ENCODE results near the gene MAML3.

Gene MAML3

GRCh38 chr4:140037353-140038030, 116.5 kb downstream of the MAML3 start:
- DNase-seq, result no peak

- no peak for DNase-seq
Measured at GRCh38 chr4:140031706-140032105, 122.3 kb downstream of the MAML3 start.

GRCh38 chr4:140031061-140031460, 122.9 kb downstream of the MAML3 start:
- DNase-seq, result no peak

GRCh38 chr4:140028676-140029517, 125.1 kb downstream of the MAML3 start:
- no peak for DNase-seq

- no peak for DNase-seq
Measured at GRCh38 chr4:140028101-140028500, 125.9 kb downstream of the MAML3 start.

GRCh38 chr4:140027101-140027500, 126.9 kb downstream of the MAML3 start:
- DNase-seq, result no peak

GRCh38 chr4:140025470-140025869, 128.5 kb downstream of the MAML3 start:
- no peak for DNase-seq

- no peak for DNase-seq
Measured at GRCh38 chr4:140020457-140021361, 133.3 kb downstream of the MAML3 start.

GRCh38 chr4:140019619-140020347, 134.2 kb downstream of the MAML3 start:
- DNase-seq, result no peak

GRCh38 chr4:140018931-140019618, 134.9 kb downstream of the MAML3 start:
- DNase-seq, result peak; percentile 7

GRCh38 chr4:140014284-140014683, 139.7 kb downstream of the MAML3 start:
- no peak for DNase-seq

GRCh38 chr4:140012688-140013486, 141.1 kb downstream of the MAML3 start:
- DNase-seq, result no peak

- peak; percentile 10 for DNase-seq
Measured at GRCh38 chr4:140005699-140006098, 148.3 kb downstream of the MAML3 start.

- no peak for DNase-seq
Measured at GRCh38 chr4:140004922-140005627, 148.9 kb downstream of the MAML3 start.

- peak; percentile 41 for DNase-seq
Measured at GRCh38 chr4:140004549-140004895, 149.5 kb downstream of the MAML3 start.

GRCh38 chr4:140003876-140004548, 150.0 kb downstream of the MAML3 start:
- no peak for DNase-seq

- no peak for DNase-seq
Measured at GRCh38 chr4:140000232-140000631, 153.8 kb downstream of the MAML3 start.

GRCh38 chr4:139988863-139989765, 164.9 kb downstream of the MAML3 start:
- no peak for DNase-seq

- no peak for DNase-seq
Measured at GRCh38 chr4:139987502-139987850, 166.5 kb downstream of the MAML3 start.

All from DMS 273 treated with DMSO at 0.1 percent for 48 hours (cell line).